Measurements from ENCODE around the gene ZNF462. TPM values are rescaled to one million over a fixed set of nuclear protein-coding genes. Genes with fewer than 3 reads are reported as not detected.

Gene ZNF462
- total and polyA plus RNA-seq, 4 donors, result 30.6 to 61.7 (median 41.7) TPM

GRCh38 chr9:106920701-106921283 is 57.8 kb downstream of the ZNF462 start:
- DNase-seq (ENCODE audit: low read depth in 4 of 6, low spot score in 6 of 6), result peak in 2 of 6 donors; percentile 60 to 61
- peak overlapping the region; percentile 95 for H3K27ac ChIP-seq (ENCODE audit: low read depth, low read length)
- H3K4me1 ChIP-seq (ENCODE audit: control insufficient read depth, insufficient read depth, low read length), result peaks cover 8% of the 10 kb centered on the region
- H3K9me3 ChIP-seq (ENCODE audit: control insufficient read depth, insufficient read depth, low read length), result no peaks in the 10 kb centered on the region
- whole genome bisulfite sequencing (ENCODE audit: insufficient coverage), result 6% methylated on average over 2 of the region's 4 CpGs
- H3K27me3 ChIP-seq (ENCODE audit: control insufficient read depth, insufficient read depth, low read length), result no peaks in the 10 kb centered on the region
- peak overlapping the region; percentile 11 for H3K4me3 ChIP-seq (ENCODE audit: low read depth, low read length)
- H3K36me3 ChIP-seq (ENCODE audit: control insufficient read depth, insufficient read depth, low read length), result peaks cover 18% of the 10 kb centered on the region

DNA sequence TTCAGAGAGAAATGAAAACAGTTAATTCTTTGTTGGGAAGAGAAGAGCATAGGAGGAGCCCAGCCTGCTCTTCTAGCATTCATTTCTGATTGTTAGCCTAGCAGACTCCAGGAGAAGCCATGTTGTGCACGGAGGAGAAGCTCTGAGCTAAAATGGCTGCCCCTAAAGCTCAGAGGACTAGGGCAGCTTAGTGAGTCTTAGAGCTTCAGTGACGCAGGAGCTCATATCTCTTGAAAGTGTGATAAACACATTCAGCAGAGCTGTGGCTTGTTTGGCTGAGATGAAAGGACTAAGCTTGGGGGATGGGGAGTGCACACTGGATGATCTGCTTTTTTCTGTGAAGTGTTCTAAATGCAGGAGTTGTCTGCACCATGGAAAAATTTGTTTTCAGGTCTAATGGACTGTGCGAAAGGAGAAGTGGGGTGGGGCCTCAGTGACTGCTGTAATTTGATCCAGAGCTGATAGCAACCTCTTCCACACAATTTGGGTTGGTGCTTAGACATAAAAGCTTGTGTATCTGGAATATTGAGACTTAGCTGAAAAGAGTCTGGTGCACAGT is 58.5 kb downstream of the ZNF462 start:
- DNase-seq (ENCODE audit: low read depth in 4 of 6, low spot score in 6 of 6), result peak in 2 of 6 donors; percentile 76 to 82
- WGBS (ENCODE audit: insufficient coverage), result 14% methylated on average over 2 of the region's 3 CpGs
- peak overlapping the region; percentile 11 for H3K4me3 ChIP-seq (ENCODE audit: low read depth, low read length)
- H3K27ac ChIP-seq (ENCODE audit: low read depth, low read length), result peak overlapping the region; percentile 95
- peaks cover 8% of the 10 kb centered on the region for H3K4me1 ChIP-seq (ENCODE audit: control insufficient read depth, insufficient read depth, low read length)
- peaks cover 24% of the 10 kb centered on the region for H3K36me3 ChIP-seq (ENCODE audit: control insufficient read depth, insufficient read depth, low read length)
- H3K27me3 ChIP-seq (ENCODE audit: control insufficient read depth, insufficient read depth, low read length), result no peaks in the 10 kb centered on the region
- H3K9me3 ChIP-seq (ENCODE audit: control insufficient read depth, insufficient read depth, low read length), result no peaks in the 10 kb centered on the region

- H3K27ac ChIP-seq (ENCODE audit: low read depth, low read length), result peak overlapping the region; percentile 95
- no CpG with 5 or more reads among the region's 1 CpG for WGBS (ENCODE audit: insufficient coverage)
These were observed 59.1 kb downstream of the ZNF462 start for GRCh38 chr9:106922026-106922425.

GRCh38 chr9:106925392-106925791 is 62.4 kb downstream of the ZNF462 start:
- H3K9me3 ChIP-seq (ENCODE audit: control insufficient read depth, insufficient read depth, low read length), result no peaks in the 10 kb centered on the region
- H3K4me3 ChIP-seq (ENCODE audit: low read depth, low read length), result no peak overlapping the region
- peaks cover 15% of the 10 kb centered on the region for H3K4me1 ChIP-seq (ENCODE audit: control insufficient read depth, insufficient read depth, low read length)
- H3K27ac ChIP-seq (ENCODE audit: low read depth, low read length), result no peak overlapping the region
- no peaks in the 10 kb centered on the region for H3K27me3 ChIP-seq (ENCODE audit: control insufficient read depth, insufficient read depth, low read length)
- DNase-seq (ENCODE audit: low read depth in 4 of 6, low spot score in 6 of 6), result no peak
- 98% methylated on average over 7 of the region's 7 CpGs for WGBS (ENCODE audit: insufficient coverage)
- H3K36me3 ChIP-seq (ENCODE audit: control insufficient read depth, insufficient read depth, low read length), result peaks cover 58% of the 10 kb centered on the region

More at GRCh38 chr9:106922026-106922425, 59.1 kb downstream of the ZNF462 start:
- no peak overlapping the region for H3K4me3 ChIP-seq (ENCODE audit: low read depth, low read length)
- H3K27me3 ChIP-seq (ENCODE audit: control insufficient read depth, insufficient read depth, low read length), result no peaks in the 10 kb centered on the region
- no peaks in the 10 kb centered on the region for H3K9me3 ChIP-seq (ENCODE audit: control insufficient read depth, insufficient read depth, low read length)
- peaks cover 28% of the 10 kb centered on the region for H3K36me3 ChIP-seq (ENCODE audit: control insufficient read depth, insufficient read depth, low read length)
- DNase-seq (ENCODE audit: low read depth in 4 of 6, low spot score in 6 of 6), result no peak
- peaks cover 8% of the 10 kb centered on the region for H3K4me1 ChIP-seq (ENCODE audit: control insufficient read depth, insufficient read depth, low read length)

DNA sequence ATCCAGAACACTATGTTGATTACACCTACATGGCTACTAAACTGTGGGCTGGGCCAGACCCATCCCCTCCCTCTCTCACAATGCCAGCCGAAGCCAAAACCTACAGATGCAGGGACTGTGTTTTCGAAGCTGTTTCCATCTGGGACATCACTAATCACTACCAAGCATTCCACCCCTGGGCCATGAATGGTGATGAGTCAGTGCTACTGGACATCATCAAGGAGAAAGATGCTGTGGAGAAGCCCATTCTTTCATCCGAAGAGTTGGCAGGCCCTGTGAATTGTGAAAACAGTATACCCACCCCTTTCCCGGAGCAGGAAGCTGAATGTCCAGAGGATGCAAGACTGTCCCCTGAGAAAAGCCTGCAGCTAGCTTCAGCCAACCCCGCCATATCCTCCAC is 65.0 kb downstream of the ZNF462 start:
- H3K27ac ChIP-seq (ENCODE audit: low read depth, low read length), result no peak overlapping the region
- no peaks in the 10 kb centered on the region for H3K9me3 ChIP-seq (ENCODE audit: control insufficient read depth, insufficient read depth, low read length)
- H3K4me3 ChIP-seq (ENCODE audit: low read depth, low read length), result no peak overlapping the region
- 94% methylated on average over 3 of the region's 5 CpGs for WGBS (ENCODE audit: insufficient coverage)
- H3K27me3 ChIP-seq (ENCODE audit: control insufficient read depth, insufficient read depth, low read length), result no peaks in the 10 kb centered on the region
- H3K36me3 ChIP-seq (ENCODE audit: control insufficient read depth, insufficient read depth, low read length), result peaks cover 77% of the 10 kb centered on the region
- DNase-seq (ENCODE audit: low read depth in 4 of 6, low spot score in 6 of 6), result no peak
- H3K4me1 ChIP-seq (ENCODE audit: control insufficient read depth, insufficient read depth, low read length), result peaks cover 7% of the 10 kb centered on the region

GRCh38 chr9:106928350-106928749 is 65.4 kb downstream of the ZNF462 start:
- Histone ChIP-seq H3K4me3 (ENCODE audit: low read depth, low read length) (no peak overlapping the region), H3K27ac (ENCODE audit: low read depth, low read length) (no peak overlapping the region), H3K9me3 (ENCODE audit: control insufficient read depth, insufficient read depth, low read length) (no peaks in the 10 kb centered on the region), H3K4me1 (ENCODE audit: control insufficient read depth, insufficient read depth, low read length) (peaks cover 7% of the 10 kb centered on the region), H3K36me3 (ENCODE audit: control insufficient read depth, insufficient read depth, low read length) (peaks cover 77% of the 10 kb centered on the region), H3K27me3 (ENCODE audit: control insufficient read depth, insufficient read depth, low read length) (no peaks in the 10 kb centered on the region)
- no peak for DNase-seq (ENCODE audit: low read depth in 4 of 6, low spot score in 6 of 6)
- over 99% methylated on average over 17 of the region's 18 CpGs for WGBS (ENCODE audit: insufficient coverage)

DNA sequence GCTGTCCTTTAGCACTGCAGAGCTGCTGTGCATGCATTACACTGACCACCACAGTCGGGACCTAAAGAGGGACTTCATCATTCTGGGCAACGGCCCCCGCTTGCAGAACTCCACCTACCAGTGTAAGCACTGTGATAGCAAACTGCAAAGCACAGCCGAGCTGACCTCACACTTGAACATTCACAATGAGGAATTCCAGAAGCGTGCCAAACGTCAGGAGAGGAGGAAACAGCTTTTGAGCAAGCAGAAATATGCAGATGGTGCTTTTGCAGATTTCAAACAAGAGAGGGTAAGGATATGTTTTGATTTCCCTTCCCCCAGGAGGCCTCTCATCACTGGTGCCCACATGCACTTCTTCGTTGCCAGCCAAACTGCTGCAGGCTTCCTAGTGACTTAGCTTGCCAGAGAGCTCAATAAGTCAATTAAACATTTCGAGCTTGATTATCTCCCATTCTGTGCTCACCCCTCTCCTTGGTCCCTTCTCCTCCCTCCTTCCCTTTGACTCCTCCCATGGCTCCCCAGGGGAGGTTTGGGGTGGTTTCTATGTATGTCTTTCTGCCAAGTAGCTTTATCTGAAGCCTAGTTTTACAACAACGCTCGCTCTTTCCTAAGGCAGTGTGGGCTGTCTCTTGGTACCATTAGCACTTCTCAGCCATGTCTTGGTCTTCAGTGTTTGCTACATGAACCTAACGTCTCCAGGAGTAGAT is 66.7 kb downstream of the ZNF462 start:
- WGBS (ENCODE audit: insufficient coverage), result 55% methylated on average over 6 of the region's 11 CpGs

GRCh38 chr9:106930477-106930876 is 67.5 kb downstream of the ZNF462 start:
- Histone ChIP-seq H3K36me3 (ENCODE audit: control insufficient read depth, insufficient read depth, low read length) (peaks cover 61% of the 10 kb centered on the region), H3K4me3 (ENCODE audit: low read depth, low read length) (no peak overlapping the region), H3K9me3 (ENCODE audit: control insufficient read depth, insufficient read depth, low read length) (no peaks in the 10 kb centered on the region), H3K27ac (ENCODE audit: low read depth, low read length) (no peak overlapping the region), H3K4me1 (ENCODE audit: control insufficient read depth, insufficient read depth, low read length) (peaks cover 7% of the 10 kb centered on the region), H3K27me3 (ENCODE audit: control insufficient read depth, insufficient read depth, low read length) (no peaks in the 10 kb centered on the region)
- DNase-seq (ENCODE audit: low read depth in 4 of 6, low spot score in 6 of 6), result no peak
- 90% methylated on average over 6 of the region's 8 CpGs for WGBS (ENCODE audit: insufficient coverage)

More for the DNA sequence above, 66.7 kb downstream of the ZNF462 start:
- no peaks in the 10 kb centered on the region for H3K27me3 ChIP-seq (ENCODE audit: control insufficient read depth, insufficient read depth, low read length)
- peaks cover 7% of the 10 kb centered on the region for H3K4me1 ChIP-seq (ENCODE audit: control insufficient read depth, insufficient read depth, low read length)
- H3K4me3 ChIP-seq (ENCODE audit: low read depth, low read length), result no peak overlapping the region
- H3K27ac ChIP-seq (ENCODE audit: low read depth, low read length), result no peak overlapping the region
- peaks cover 69% of the 10 kb centered on the region for H3K36me3 ChIP-seq (ENCODE audit: control insufficient read depth, insufficient read depth, low read length)
- no peaks in the 10 kb centered on the region for H3K9me3 ChIP-seq (ENCODE audit: control insufficient read depth, insufficient read depth, low read length)
- peak in 2 of 6 donors; percentile 32 to 71 for DNase-seq (ENCODE audit: low read depth in 4 of 6, low spot score in 6 of 6)

DNA sequence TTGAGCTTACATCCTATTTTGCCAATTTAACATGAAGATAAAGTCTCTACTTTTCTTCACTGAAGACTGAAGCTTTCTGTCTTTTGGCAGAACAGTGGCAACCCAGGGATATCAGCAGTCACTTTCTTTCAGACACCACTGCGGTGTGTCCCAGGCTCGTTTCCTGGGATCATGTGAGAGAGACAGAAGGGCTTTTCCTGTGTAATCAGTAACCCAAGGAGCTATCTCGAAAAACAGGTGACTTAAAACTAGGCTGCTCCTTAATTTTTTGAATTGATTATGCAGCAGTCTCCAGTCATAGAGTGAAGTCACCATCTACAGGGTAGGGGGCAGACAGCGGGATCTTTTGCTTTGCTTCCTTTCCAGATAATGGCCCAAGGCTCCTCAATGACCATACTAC is 68.5 kb downstream of the ZNF462 start:
- no peaks in the 10 kb centered on the region for H3K27me3 ChIP-seq (ENCODE audit: control insufficient read depth, insufficient read depth, low read length)
- H3K36me3 ChIP-seq (ENCODE audit: control insufficient read depth, insufficient read depth, low read length), result peaks cover 53% of the 10 kb centered on the region
- no peak overlapping the region for H3K27ac ChIP-seq (ENCODE audit: low read depth, low read length)
- 88% methylated on average over 3 of the region's 4 CpGs for WGBS (ENCODE audit: insufficient coverage)
- peaks cover 7% of the 10 kb centered on the region for H3K4me1 ChIP-seq (ENCODE audit: control insufficient read depth, insufficient read depth, low read length)
- H3K9me3 ChIP-seq (ENCODE audit: control insufficient read depth, insufficient read depth, low read length), result no peaks in the 10 kb centered on the region
- DNase-seq (ENCODE audit: low read depth in 4 of 6, low spot score in 6 of 6), result no peak
- H3K4me3 ChIP-seq (ENCODE audit: low read depth, low read length), result no peak overlapping the region
